Measurements from ENCODE around the gene CCBE1.
"Not testable (repeated sequence)": the region's sequence is repeated elsewhere in the genome, so short reads cannot be mapped to it uniquely, and the experiment has no call there.

GRCh38 chr18:59737335-59737734 is 40.1 kb upstream of the CCBE1 start:
- TF ChIP-seq, protein P1, sequence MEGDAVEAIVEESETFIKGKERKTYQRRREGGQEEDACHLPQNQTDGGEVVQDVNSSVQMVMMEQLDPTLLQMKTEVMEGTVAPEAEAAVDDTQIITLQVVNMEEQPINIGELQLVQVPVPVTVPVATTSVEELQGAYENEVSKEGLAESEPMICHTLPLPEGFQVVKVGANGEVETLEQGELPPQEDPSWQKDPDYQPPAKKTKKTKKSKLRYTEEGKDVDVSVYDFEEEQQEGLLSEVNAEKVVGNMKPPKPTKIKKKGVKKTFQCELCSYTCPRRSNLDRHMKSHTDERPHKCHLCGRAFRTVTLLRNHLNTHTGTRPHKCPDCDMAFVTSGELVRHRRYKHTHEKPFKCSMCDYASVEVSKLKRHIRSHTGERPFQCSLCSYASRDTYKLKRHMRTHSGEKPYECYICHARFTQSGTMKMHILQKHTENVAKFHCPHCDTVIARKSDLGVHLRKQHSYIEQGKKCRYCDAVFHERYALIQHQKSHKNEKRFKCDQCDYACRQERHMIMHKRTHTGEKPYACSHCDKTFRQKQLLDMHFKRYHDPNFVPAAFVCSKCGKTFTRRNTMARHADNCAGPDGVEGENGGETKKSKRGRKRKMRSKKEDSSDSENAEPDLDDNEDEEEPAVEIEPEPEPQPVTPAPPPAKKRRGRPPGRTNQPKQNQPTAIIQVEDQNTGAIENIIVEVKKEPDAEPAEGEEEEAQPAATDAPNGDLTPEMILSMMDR (IDR thresholded peaks at IDR 0.05): not testable (repeated sequence)
- TF ChIP-seq POLR2A (IDR thresholded peaks at IDR 0.05): not testable (repeated sequence)

Data from uterus (tissue), 2 donors.